HG02884 (cell line): ENCODE measurements around the gene ZNF286A.
"Not testable (repeated sequence)": the region's sequence is repeated elsewhere in the genome, so short reads cannot be mapped to it uniquely, and the experiment has no call there.

Experiments
- ATAC-seq: cut with Tn5 transposase; IDR thresholded peaks from one replicate; pipeline ENCODE4 v1.9.1; 2021; ENCODE audit warnings: mild to moderate bottlenecking, moderate library complexity; ENCODE audit not compliant: unreplicated experiment

The ZNF286A gene

GRCh38 chr17:15768865-15769533, 69.4 kb downstream of the ZNF286A start:
- ATAC-seq = not testable (repeated sequence)
